GM23338 (cell line): ENCODE measurements around the gene KIAA1671. TPM values are rescaled to one million over a fixed set of nuclear protein-coding genes. Genes with fewer than 3 reads are reported as not detected.

ENCODE experiments used
- ATAC-seq: fragments of 200-7000 bp; cut with Tn5 transposase; 3 replicates; pipeline ENCODE4 v1.9.1; 2020
- DNase-seq: peaks from one replicate; pipeline ENCODE4 v3.0.0-alpha.2; 2015; ENCODE audit warnings: low spot score
- H2AFZ ChIP-seq: fragments of 200-600 bp; sonication (generic); 2 replicates; pipeline ENCODE4 v1.8.0; 2016; ENCODE audit warnings: antibody characterized with exemption, mild to moderate bottlenecking, moderate library complexity
- H3F3A ChIP-seq: fragments of 200-600 bp; sonication (generic); replicated peaks from 2 replicates; pipeline ENCODE4 v1.8.0; 2017; ENCODE audit warnings: antibody characterized with exemption, mixed run types, low read depth
- H3K27ac ChIP-seq: fragments of 200-600 bp; sonication (generic); 2 replicates; pipeline ENCODE4 v1.6.1; 2016; ENCODE audit warnings: low read depth
- H3K27me3 ChIP-seq: fragments of 200-600 bp; sonication (generic); 2 replicates; pipeline ENCODE4 v1.8.0; 2016; ENCODE audit warnings: mild to moderate bottlenecking, mixed run types, moderate library complexity; ENCODE audit not compliant: insufficient read depth
- H3K36me3 ChIP-seq: fragments of 200-600 bp; sonication (generic); 2 replicates; pipeline ENCODE4 v1.8.0; 2016; ENCODE audit warnings: mild to moderate bottlenecking; ENCODE audit not compliant: insufficient read depth
- H3K4me1 ChIP-seq: fragments of 200-600 bp; sonication (generic); 2 replicates; pipeline ENCODE4 v1.8.0; 2016; ENCODE audit warnings: mild to moderate bottlenecking, moderate library complexity; ENCODE audit not compliant: insufficient read depth
- H3K4me2 ChIP-seq: fragments of 200-600 bp; sonication (generic); 2 replicates; pipeline ENCODE4 v1.7.1; 2017; ENCODE audit warnings: mixed run types
- H3K4me3 ChIP-seq: fragments of 200-600 bp; sonication (generic); 2 replicates; pipeline ENCODE4 v1.6.1; 2016; ENCODE audit warnings: mixed run types
- H3K79me2 ChIP-seq: fragments of 200-600 bp; sonication (generic); replicated peaks from 2 replicates; pipeline ENCODE4 v1.8.0; 2017; ENCODE audit warnings: mild to moderate bottlenecking; ENCODE audit not compliant: insufficient read depth
- H3K9me2 ChIP-seq: fragments of 200-600 bp; sonication (generic); 2 replicates; pipeline ENCODE4 v1.8.0; 2017; ENCODE audit not compliant: insufficient read depth
- H4K20me1 ChIP-seq: fragments of 200-600 bp; sonication (generic); replicated peaks from 2 replicates; pipeline ENCODE4 v1.8.0; 2017; ENCODE audit warnings: mild to moderate bottlenecking; ENCODE audit not compliant: insufficient read depth
- H3K27ac Mint-ChIP-seq: 2 replicates; pipeline ENCODE4 v1.8.0; 2020; ENCODE audit warnings: inconsistent platforms, mild to moderate bottlenecking, moderate library complexity, mixed read lengths
- H3K27me3 Mint-ChIP-seq: 3 replicates; pipeline ENCODE4 v1.8.0; 2022; ENCODE audit warnings: low read depth, mild to moderate bottlenecking, moderate library complexity, mixed read lengths, inconsistent platforms; ENCODE audit not compliant: insufficient read depth, poor library complexity
- H3K36me3 Mint-ChIP-seq: 3 replicates; pipeline ENCODE4 v1.8.0; 2021; ENCODE audit warnings: low read depth, mild to moderate bottlenecking, inconsistent platforms, moderate library complexity, mixed read lengths
- H3K4me1 Mint-ChIP-seq: 3 replicates; pipeline ENCODE4 v1.8.0; 2020; ENCODE audit warnings: mild to moderate bottlenecking, inconsistent platforms, mixed read lengths
- H3K4me3 Mint-ChIP-seq: 3 replicates; pipeline ENCODE4 v1.8.0; 2021; ENCODE audit warnings: moderate library complexity, mild to moderate bottlenecking, inconsistent platforms, mixed read lengths
- H3K9me3 Mint-ChIP-seq: 3 replicates; pipeline ENCODE4 v1.8.0; 2020; ENCODE audit warnings: moderate library complexity, mild to moderate bottlenecking, inconsistent platforms, mixed read lengths
- CREB1 ChIP-seq: fragments of 250-450 bp; sonication (Bioruptor Pico); IDR thresholded peaks from 2 replicates; pipeline ENCODE4 v1.5.0; 2020; ENCODE audit warnings: low read depth, mild to moderate bottlenecking, moderate library complexity
- CTCF ChIP-seq, 2 experiments: fragments of 200-600 bp in 1 of 2; sonication (generic) in 1 of 2; conservative IDR thresholded peaks; 2 replicates each; pipeline versions ENCODE4 v1.5.1 to v1.6.1; 2016 to 2017; ENCODE audit warnings: antibody characterized with exemption in 2 of 2, low read depth in 2 of 2, mild to moderate bottlenecking in 2 of 2, moderate library complexity in 1 of 2
- ETS1 ChIP-seq: IDR thresholded peaks from 2 replicates; pipeline ENCODE4 v1.6.1; 2016; ENCODE audit warnings: antibody characterized with exemption
- EZH2 ChIP-seq: fragments of 200-600 bp; sonication (generic); IDR thresholded peaks from one replicate; pipeline ENCODE4 v1.8.0; 2017; ENCODE audit warnings: antibody characterized with exemption, mild to moderate bottlenecking, low read depth; ENCODE audit not compliant: unreplicated experiment
- JUNB ChIP-seq: IDR thresholded peaks from one replicate; pipeline ENCODE4 v1.6.1; 2016; ENCODE audit warnings: antibody characterized with exemption; ENCODE audit not compliant: unreplicated experiment
- NANOG ChIP-seq: IDR thresholded peaks from 2 replicates; pipeline ENCODE4 v1.6.1; 2016; ENCODE audit warnings: antibody characterized with exemption, borderline replicate concordance
- STAT1 ChIP-seq: IDR thresholded peaks from one replicate; pipeline ENCODE4 v1.6.1; 2016; ENCODE audit warnings: antibody characterized with exemption; ENCODE audit not compliant: unreplicated experiment
- ZNF114 ChIP-seq: fragments of 250-450 bp; sonication (Bioruptor Pico); IDR thresholded peaks from 2 replicates; pipeline ENCODE4 v1.5.0; 2020; ENCODE audit warnings: mild to moderate bottlenecking, moderate library complexity
- ZNF331 ChIP-seq: fragments of 250-450 bp; sonication (Bioruptor Pico); IDR thresholded peaks from 2 replicates; pipeline ENCODE4 v1.5.0; 2020; ENCODE audit warnings: low read depth, mild to moderate bottlenecking, moderate library complexity
- polyA plus RNA-seq: library from polyadenylated mRNA; unstranded; fragments of >200 nt; fragmentation: Nextera tagmentation; extraction: Ambion mirVana; gene quantifications from 2 replicates; pipeline ENCODE4 v1.2.1, GENCODE V29; 2016
- total RNA-seq: library from RNA; depleted of rRNA; stranded (reverse); fragments of >200 nt; shearing (Covaris generic); gene quantifications from 2 replicates; pipeline ENCODE4 v1.2.3, GENCODE V29; 2014

KIAA1671 gene
- total and polyA plus RNA-seq, 2 experiments from 2014 or later = 6.1 to 27.2 TPM

- H3K4me1 ChIP-seq = peaks cover 15% of the 10 kb centered on the region; the same call in 1 of the 2 replicates
- H3K79me2 ChIP-seq = no peaks in the 10 kb centered on the region
- H2AFZ ChIP-seq = no peak overlapping the region
- ATAC-seq (no peak), DNase-seq (no peak)
- H3K4me3 ChIP-seq = no peak overlapping the region
- H3K36me3 ChIP-seq = no peaks in the 10 kb centered on the region
- H3K27ac Mint-ChIP-seq = peak overlapping the region; percentile 75; the same call in 1 of the 2 replicates
- no peak overlapping the region for H3K4me2 ChIP-seq
- no peaks in the 10 kb centered on the region for H3K9me2 ChIP-seq
- no peaks in the 10 kb centered on the region for H4K20me1 ChIP-seq
- no peak overlapping the region for H3K4me3 Mint-ChIP-seq
- TF ChIP-seq ZNF114 (CRISPR knock-in tag) (no peak), JUNB (no peak), ZNF331 (CRISPR knock-in tag) (no peak), EZH2 (no peak), CTCF (conservative IDR thresholded peaks at IDR 0.05; ENCODE audit: low read depth in 2 of 2) (no peak), STAT1 (no peak)
- H3K9me3 Mint-ChIP-seq = no peaks in the 10 kb centered on the region; the same call in 2 of the 3 replicates
- H3K4me1 Mint-ChIP-seq = peaks cover 16% of the 10 kb centered on the region
- H3K27me3 Mint-ChIP-seq = peaks cover 12% of the 10 kb centered on the region
- no peak overlapping the region for H3K27ac ChIP-seq
- 0 out of 2 replicates have a peak, but pooled peaks cover 3% of the 10 kb centered on the region for H3F3A ChIP-seq
- H3K36me3 Mint-ChIP-seq = no peaks in the 10 kb centered on the region; the same call in 2 of the 3 replicates
- no peaks in the 10 kb centered on the region for H3K27me3 ChIP-seq
Observed at GRCh38 chr22:25061134-25061533, 108.6 kb downstream of the KIAA1671 start.

GRCh38 chr22:25061605-25062376 lies 109.3 kb downstream of the KIAA1671 start:
- H3K27ac Mint-ChIP-seq = peak overlapping the region; percentile 81
- Histone ChIP-seq H3K9me2 (no peaks in the 10 kb centered on the region), H2AFZ (no peak overlapping the region), H3K27ac (no peak overlapping the region), H3K4me1 (peaks cover 14% of the 10 kb centered on the region; the same call in 1 of the 2 replicates), H3K27me3 (no peaks in the 10 kb centered on the region), H3K4me2 (no peak overlapping the region), H4K20me1 (no peaks in the 10 kb centered on the region), H3F3A (0 out of 2 replicates have a peak, but pooled peaks cover 3% of the 10 kb centered on the region), H3K79me2 (no peaks in the 10 kb centered on the region), H3K4me3 (no peak overlapping the region), H3K36me3 (no peaks in the 10 kb centered on the region)
- H3K36me3 Mint-ChIP-seq = no peaks in the 10 kb centered on the region; the same call in 2 of the 3 replicates
- TF ChIP-seq CREB1 (CRISPR knock-in tag) = no peak
- no peak for TF ChIP-seq ETS1
- no peak for TF ChIP-seq ZNF331 (CRISPR knock-in tag)
- TF ChIP-seq CTCF (conservative IDR thresholded peaks at IDR 0.05; ENCODE audit: low read depth in 2 of 2) = no peak
- no peak for TF ChIP-seq ZNF114 (CRISPR knock-in tag)
- no peak for TF ChIP-seq EZH2
- no peak for TF ChIP-seq NANOG
- no peak for TF ChIP-seq STAT1
- no peaks in the 10 kb centered on the region; the same call in 2 of the 3 replicates for H3K9me3 Mint-ChIP-seq
- ATAC-seq = no peak
- H3K4me3 Mint-ChIP-seq = no peak overlapping the region
- peaks cover 16% of the 10 kb centered on the region for H3K4me1 Mint-ChIP-seq
- DNase-seq = no peak
- H3K27me3 Mint-ChIP-seq = peaks cover 14% of the 10 kb centered on the region
